Measurements from ENCODE around the gene TNIP2. TPM values are rescaled to one million over a fixed set of nuclear protein-coding genes. Genes with fewer than 3 reads are reported as not detected.

The TNIP2 gene
- total and polyA plus RNA-seq, 2 donors (not counting 3 experiments of a cell fraction or from before 2014, with no cell fraction given), result 37.7 to 52.1 TPM

DNA sequence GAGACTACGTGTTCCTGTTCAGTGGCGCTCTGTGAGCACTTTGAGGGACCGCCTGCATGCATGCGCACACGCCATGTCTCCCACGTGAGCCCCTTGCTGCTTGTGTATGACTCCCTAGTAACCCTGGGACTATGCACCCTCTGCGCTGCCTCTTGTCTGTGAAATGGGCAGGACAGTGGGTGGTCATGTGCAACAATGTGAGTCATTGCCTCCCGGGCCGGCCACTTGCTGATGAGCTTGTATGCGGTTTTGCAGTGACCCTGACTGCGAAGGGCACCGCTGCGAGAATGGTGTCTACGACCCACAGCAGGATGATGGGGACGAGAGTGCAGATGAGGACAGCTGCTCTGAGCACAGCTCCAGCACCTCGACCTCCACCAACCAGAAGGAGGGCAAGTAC lies 61.4 kb downstream of the TNIP2 start:
- TF ChIP-seq MYC (IDR thresholded peaks at IDR 0.05; ENCODE audit: low read depth, low read length), result no peak
- no peak for TF ChIP-seq CTCF (IDR thresholded peaks at IDR 0.05; ENCODE audit: extremely low read depth in 1 of 2, insufficient read depth in 1 of 2, low read depth in 1 of 2, low read length in 2 of 2)
- no peak for TF ChIP-seq MAX (IDR thresholded peaks at IDR 0.05; ENCODE audit: insufficient read depth, insufficient read length)
- no peak for TF ChIP-seq POLR2A (IDR thresholded peaks at IDR 0.05; ENCODE audit: low read depth, low read length)
- no peak for TF ChIP-seq FOS (IDR thresholded peaks at IDR 0.05; ENCODE audit: borderline replicate concordance, insufficient read depth, low read length)
- no peak for TF ChIP-seq EZH2 (IDR thresholded peaks at IDR 0.05; ENCODE audit: borderline replicate concordance, low read depth, low read length, severe bottlenecking)
- no peak for TF ChIP-seq GATA2 (IDR thresholded peaks at IDR 0.05; ENCODE audit: insufficient read depth, insufficient read length, low read depth, low read length)
- no peak for TF ChIP-seq POLR2AphosphoS5 (IDR thresholded peaks at IDR 0.05; ENCODE audit: insufficient read depth, low read depth, low read length)
- TF ChIP-seq JUN (IDR thresholded peaks at IDR 0.05; ENCODE audit: borderline replicate concordance, insufficient read depth, insufficient read length, low read depth), result no peak
- Histone ChIP-seq H3K9me1 (replicated peaks; ENCODE audit: control insufficient read depth, extremely low read depth, insufficient read depth, low read length) (no peaks in the 10 kb centered on the region), H3K9ac (replicated peaks; ENCODE audit: extremely low read depth, insufficient read depth, low read length) (no peak overlapping the region), H3K27ac (ENCODE audit: insufficient read depth, low read depth, low read length) (no peak overlapping the region), H3K4me3 (replicated peaks in 1 of 3; ENCODE audit: insufficient read depth in 1 of 3, low read depth in 1 of 3, low read length in 3 of 3) (no peak overlapping the region), H3K79me2 (ENCODE audit: control insufficient read depth, insufficient read depth, low read length) (no peaks in the 10 kb centered on the region), H3K36me3 (ENCODE audit: control insufficient read depth in 2 of 2, extremely low read depth in 1 of 2, insufficient read depth in 2 of 2, low read length in 2 of 2) (peaks cover 2 to 49% of the 10 kb centered on the region in 2 experiments), H3K4me1 (ENCODE audit: control insufficient read depth, extremely low read depth, insufficient read depth, low read length) (no peaks in the 10 kb centered on the region), H3K27me3 (ENCODE audit: control insufficient read depth in 2 of 2, insufficient read depth in 2 of 2, low read length in 2 of 2) (no peaks in the 10 kb centered on the region), H2AFZ (ENCODE audit: low read depth, low read length) (no peak overlapping the region), H3K4me2 (ENCODE audit: insufficient read depth, low read length) (no peak overlapping the region), H4K20me1 (replicated peaks; ENCODE audit: control insufficient read depth, extremely low read depth, insufficient read depth, low read length) (no peaks in the 10 kb centered on the region), H3K9me3 (replicated peaks; ENCODE audit: control insufficient read depth, insufficient read depth, low read length) (no peaks in the 10 kb centered on the region)
- no peak for DNase-seq (ENCODE audit: low read depth, low spot score)
- dilution Hi-C loops (cut with MboI; ENCODE audit: extremely low pct_ligation_motif_present, low sequenced_read_pairs), result no loop called here
- FAIRE-seq, result no peak
- POLR2A ChIA-PET, result no interaction called here
- no TSS peak for BruUV-seq (replicated peaks)
- intact Hi-C loops (cut with micrococcal nuclease), result no loop called here
- CTCF ChIA-PET, result interaction anchor here (1.0 kb wide), 1 partner anchor 9 kb away, joined by 3 read pairs; no protein-coding TSS in a partner anchor

Data from endothelial cell of umbilical vein (primary cell).